GM19468 (cell line): Measurements from ENCODE around the gene CEP164.

ENCODE experiments used
- ATAC-seq: cut with Tn5 transposase; IDR thresholded peaks from one replicate; pipeline ENCODE4 v1.9.1; 2021; ENCODE audit warnings: mild to moderate bottlenecking, moderate library complexity, moderate number of reproducible peaks; ENCODE audit not compliant: unreplicated experiment; ENCODE audit errors: extremely low read depth

Gene CEP164

DNA sequence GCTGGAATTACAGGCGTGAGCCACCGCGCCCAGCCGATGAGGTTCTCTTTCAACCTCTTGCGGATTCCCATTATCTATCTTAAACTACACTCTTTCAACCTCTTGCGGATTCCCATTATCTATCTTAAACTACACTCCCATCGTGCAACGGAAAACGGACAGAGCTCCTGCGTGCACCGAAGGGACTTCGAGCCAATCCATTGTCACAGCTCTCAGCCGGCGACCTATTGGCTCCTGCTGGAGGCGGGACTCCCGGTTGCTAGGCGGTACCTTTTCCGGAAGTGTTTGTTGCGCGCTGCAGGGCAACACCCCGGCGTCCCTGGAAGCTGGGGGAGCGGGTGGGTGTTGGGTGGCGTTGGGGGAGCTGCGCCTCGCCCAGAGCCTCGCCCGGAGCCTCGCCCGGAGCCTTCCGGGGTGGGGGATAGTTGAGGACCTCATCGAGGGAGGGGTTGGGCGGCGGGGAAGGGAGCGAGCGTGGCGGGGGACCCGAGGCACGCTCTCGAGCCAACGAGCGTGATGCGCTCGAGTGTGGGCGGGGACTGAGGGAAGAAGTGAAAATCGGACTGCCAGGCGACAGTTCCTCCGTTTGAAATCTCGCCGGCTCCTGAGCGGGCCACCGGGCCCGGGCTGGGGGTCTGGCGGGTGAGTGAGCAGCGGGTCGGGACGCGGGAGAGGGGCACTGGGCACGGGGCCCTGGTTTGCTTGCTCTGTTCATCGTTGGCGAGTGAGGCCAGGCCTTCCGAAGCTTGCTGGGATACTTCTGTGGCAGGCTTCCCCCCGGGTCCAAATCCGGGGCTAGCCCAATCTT, at the start of gene CEP164:
Gene CEP164, plus strand, starts transcription at position 288 of the 808 bp plus-strand sequence. CDS start 10,733 bp downstream, outside the sequence.
- ATAC-seq, result peak; percentile 88

- ATAC-seq, result no peak
Observed at GRCh38 chr11:117278347-117278746, 49.3 kb upstream of the CEP164 start.

DNA sequence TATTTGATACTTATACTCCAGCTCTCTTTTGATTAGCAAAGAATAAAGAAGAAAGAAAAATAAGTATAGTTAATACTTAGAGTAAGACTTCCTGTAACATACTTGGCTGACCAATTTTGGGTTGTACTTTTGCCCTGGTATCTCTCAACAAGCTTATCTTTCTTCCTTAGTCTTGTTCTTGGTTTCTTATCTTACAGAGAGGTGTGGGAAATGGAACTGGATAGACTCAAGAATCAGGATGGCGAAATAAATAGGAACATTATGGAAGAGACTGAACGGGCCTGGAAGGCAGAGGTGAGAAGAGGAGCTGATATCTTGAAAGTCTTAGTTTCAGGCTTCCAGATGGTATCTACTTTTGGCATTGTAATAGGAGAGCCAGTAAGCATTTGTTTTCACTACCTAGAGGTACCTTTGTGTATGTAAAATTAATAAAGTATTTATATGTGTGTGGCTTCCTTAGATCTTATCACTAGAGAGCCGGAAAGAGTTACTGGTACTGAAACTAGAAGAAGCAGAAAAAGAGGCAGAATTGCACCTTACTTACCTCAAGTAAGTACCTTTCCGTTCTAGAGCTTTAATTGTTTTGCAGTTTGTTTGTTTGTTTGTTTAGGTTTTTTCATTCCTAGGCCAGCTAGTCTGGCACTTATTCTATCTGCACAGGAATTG, 47.8 kb upstream of the CEP164 start:
- no peak for ATAC-seq

GRCh38 chr11:117281159-117281558, 46.5 kb upstream of the CEP164 start:
- ATAC-seq, result no peak

- ATAC-seq, result no peak
Observed at GRCh38 chr11:117281869-117282268, 45.8 kb upstream of the CEP164 start.

DNA sequence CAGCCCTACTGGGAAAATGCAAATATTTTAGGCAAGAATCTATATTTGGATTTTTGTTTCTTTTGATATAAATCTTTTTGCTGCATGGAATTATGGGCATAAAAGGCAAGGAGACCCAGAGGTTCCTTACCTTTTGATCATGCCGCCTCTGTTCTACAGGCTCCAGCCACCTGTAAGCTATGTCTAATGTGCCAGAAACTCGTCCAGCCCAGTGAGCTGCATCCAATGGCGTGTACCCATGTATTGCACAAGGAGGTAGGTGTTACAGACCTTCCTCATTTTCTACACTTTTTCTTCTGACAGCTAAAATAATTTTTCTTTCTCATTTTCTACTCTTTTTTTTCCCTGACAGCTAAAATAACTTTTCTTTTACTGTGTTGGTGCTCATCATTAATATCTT, 44.7 kb upstream of the CEP164 start:
- no peak for ATAC-seq

DNA sequence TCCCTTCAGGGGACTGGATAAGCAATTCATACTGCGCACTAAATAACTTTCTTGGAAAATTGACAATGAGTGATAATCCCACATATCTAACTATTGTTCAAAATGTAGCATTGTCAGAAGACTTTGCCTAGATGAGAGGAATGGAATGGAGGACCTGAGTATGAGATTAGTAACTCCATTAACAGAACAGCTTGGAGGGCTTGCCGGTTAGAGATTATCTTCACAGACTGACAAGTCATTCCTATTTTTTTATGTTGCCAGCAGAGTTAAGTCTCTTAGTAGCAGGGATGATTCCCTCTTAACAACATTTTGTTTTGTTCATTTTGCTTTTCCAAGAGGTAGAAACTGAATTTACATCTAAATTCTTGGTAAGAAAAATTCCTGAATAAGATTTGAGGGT, 43.6 kb upstream of the CEP164 start:
- no peak for ATAC-seq

- no peak for ATAC-seq
Observed at GRCh38 chr11:117286588-117286987, 41.1 kb upstream of the CEP164 start.

DNA sequence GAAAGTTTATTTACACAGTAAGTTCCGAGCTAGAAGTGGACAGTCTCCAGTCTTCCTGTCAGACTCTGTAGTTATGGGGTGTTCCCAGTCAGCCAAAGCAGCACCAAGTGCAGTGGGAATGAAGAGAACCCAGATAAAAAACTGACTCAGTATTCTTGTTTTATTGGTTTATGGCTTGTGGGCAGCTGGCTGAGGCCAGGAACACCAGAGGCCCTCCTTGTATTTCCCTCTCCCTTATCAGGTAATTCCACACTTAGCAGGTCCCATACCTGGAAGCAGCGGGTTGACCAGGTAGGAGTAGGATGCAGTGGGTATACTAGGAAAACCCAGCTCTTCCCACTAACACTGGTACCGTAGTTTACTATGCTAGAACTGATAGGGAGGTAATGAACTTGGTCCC, 40.0 kb upstream of the CEP164 start:
- ATAC-seq, result no peak

DNA sequence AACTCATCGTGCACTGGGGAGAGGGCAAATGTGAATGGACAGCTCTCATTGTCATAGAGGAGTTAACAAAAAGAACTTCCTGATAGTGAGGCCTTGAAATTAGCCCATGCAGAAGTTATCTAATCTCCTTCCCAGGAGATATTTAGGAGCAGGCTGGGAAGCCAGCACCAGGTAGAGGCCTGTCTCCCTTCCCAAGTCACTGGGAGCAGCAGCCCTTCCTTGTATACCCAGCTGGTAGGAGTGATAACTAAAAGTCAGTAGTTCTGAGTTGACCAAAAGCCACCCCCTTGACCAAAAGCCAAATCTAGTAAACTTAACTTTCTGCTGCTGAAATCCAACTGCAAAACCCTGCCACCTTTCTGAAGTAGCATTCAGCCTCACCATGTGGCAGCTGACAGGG, 37.9 kb upstream of the CEP164 start:
- no peak for ATAC-seq

GRCh38 chr11:117290809-117291396, 36.8 kb upstream of the CEP164 start, which contains the start of gene BACE1-AS:
BACE1-AS (plus strand) TSS chr11:117291346.
- ATAC-seq, result no peak

- no peak for ATAC-seq
Observed at GRCh38 chr11:117292616-117293015, 35.0 kb upstream of the CEP164 start.

DNA sequence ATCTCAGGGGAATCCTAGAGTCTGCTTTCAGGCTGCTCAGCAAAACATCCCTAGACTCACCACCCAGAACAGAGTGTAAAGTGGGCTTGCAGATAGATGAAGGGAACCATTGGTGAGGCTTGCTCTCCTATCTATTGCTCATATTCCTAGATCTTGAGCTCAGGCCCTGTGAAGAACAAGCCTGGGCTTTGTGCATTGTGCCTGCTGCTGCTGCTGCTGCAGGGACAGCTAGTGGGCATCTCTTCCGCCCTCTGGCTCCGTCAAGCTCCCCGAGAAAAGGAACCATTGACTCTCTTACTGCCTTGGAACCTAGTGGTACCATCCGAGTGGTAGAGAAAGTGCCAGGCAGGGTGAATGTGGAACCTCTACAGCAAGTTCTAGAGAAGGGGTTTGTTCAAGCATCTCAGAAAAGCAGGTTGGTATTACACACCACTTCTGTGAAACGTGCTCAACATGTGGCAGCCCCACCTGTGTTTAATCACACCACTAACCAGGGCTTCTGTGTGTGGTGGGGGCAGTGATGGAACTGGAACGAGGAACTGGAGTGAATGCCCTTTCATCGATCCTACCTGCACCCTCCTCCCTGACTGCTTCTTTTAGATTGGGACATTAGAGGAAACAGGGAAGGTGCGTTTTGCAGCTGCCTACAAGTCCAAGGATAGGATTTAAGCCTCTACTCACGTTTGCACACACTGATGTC, 32.1 kb upstream of the CEP164 start:
- ATAC-seq, result no peak

- no peak for ATAC-seq
Observed at GRCh38 chr11:117296881-117297280, 30.8 kb upstream of the CEP164 start.

- no peak for ATAC-seq
Observed at GRCh38 chr11:117298195-117298594, 29.5 kb upstream of the CEP164 start.

DNA sequence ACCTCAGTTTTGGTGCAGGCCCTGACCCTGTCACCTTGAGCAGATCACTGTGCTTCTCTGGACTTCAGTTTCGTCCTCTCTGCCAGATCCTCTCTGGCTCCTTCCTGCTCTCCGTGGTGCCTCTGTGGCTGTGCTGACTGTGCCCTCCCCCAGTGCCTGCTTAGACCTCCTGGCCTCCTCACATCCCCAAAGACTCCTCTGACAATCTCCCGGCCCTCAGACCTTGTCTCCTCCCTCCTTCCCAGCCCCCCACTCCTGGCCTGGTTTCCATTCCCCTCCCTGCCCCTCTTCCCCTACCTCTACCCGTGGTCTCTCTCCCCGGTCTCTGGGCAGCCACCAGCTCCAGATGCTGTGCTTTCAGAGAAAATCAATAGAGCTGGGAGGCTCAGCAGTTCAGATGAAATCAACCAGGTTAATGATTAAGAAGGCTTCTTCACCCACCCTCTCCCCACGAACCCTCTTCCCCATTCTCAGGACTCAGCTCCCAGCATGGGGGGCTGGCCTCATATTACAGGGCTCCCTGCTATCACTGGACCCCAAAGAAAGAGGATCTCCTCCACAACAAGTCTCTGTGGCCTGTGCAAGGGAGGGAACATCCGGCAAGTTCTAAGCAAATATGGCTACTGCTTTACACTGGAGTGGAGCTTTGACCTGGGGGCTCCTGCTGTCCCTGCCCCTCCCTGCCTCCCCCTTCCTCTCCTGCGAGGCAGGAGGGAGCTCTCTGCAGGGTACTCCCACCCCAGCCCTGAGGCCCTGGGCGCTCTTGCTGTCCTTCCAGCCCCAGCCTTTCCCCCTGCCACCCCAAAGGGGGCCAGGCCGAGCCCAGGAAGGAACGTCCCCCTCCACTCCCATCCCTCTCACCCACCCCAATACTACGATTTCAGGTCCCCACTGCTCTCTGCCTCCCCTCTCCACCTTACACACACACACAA, 28.0 kb upstream of the CEP164 start:
- no peak for ATAC-seq

- ATAC-seq, result no peak
Observed at GRCh38 chr11:117300283-117300663, 27.4 kb upstream of the CEP164 start.

DNA sequence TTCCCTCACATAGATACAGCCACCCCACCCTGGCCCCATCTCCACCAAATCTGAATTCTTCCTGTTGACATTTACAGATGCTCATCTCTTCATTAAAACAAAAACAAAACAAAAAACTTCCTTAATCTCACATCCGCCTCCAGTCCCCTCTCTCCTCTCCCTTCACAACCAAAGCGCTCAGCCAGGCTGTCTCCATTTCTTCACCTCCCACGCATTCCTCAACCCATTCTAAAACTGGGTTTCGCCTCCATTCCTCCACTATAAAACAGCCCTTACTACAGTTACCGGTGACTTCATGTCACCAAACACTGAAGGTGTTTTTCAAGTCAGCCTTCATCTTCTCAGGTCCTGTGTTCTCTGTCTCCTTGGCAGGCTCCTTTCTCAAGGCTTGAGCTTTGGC, 26.9 kb upstream of the CEP164 start:
- no peak for ATAC-seq

GRCh38 chr11:117302228-117302627, 25.4 kb upstream of the CEP164 start:
- ATAC-seq, result peak; percentile 17

GRCh38 chr11:117303101-117303500, 24.6 kb upstream of the CEP164 start:
- ATAC-seq, result no peak
